ENCODE results near the gene MYOG.

DNA sequence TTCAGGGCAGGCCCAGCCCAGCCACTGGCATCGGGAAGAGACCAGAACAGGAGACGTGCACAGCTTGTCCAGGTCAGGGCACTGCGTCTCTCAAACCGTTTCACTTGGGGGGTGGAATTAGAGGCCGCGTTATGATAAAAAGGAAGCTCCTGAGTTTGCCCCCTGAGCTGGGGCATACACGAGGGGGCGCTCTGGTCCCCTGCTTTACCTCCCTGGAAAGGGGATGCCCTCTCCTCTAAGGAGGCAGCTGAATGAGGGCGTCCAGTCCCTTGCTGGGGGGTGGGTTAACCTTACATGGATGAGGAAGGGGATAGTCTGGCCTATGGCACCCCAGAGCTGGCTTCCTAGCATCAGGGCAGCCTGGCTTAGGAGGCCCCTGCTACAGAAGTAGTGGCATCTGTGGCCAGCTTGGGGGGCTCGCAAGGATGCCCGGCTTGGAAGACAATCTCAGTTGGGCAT, 2.3 kb downstream of the MYOG start:
- TF ChIP-seq, protein P1, sequence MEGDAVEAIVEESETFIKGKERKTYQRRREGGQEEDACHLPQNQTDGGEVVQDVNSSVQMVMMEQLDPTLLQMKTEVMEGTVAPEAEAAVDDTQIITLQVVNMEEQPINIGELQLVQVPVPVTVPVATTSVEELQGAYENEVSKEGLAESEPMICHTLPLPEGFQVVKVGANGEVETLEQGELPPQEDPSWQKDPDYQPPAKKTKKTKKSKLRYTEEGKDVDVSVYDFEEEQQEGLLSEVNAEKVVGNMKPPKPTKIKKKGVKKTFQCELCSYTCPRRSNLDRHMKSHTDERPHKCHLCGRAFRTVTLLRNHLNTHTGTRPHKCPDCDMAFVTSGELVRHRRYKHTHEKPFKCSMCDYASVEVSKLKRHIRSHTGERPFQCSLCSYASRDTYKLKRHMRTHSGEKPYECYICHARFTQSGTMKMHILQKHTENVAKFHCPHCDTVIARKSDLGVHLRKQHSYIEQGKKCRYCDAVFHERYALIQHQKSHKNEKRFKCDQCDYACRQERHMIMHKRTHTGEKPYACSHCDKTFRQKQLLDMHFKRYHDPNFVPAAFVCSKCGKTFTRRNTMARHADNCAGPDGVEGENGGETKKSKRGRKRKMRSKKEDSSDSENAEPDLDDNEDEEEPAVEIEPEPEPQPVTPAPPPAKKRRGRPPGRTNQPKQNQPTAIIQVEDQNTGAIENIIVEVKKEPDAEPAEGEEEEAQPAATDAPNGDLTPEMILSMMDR (IDR thresholded peaks at IDR 0.05 in 4 of 5, conservative IDR thresholded peaks at IDR 0.05 in 1 of 5): peak in 4 of 5 experiments; percentile 16 to 44 (median 36)
- no peak for TF ChIP-seq POLR2A (IDR thresholded peaks at IDR 0.05)
